GM12872 (cell line): Measurements from ENCODE around the gene TMPRSS12.
A peak's percentile ranks its signal among the peaks of the same experiment; 100 is the strongest.

Experiments used
- TF ChIP-seq, protein P1 (sequence below): IDR thresholded peaks from 3 replicates; pipeline ENCODE4 v1.5.1; 2011; ENCODE audit warnings: low read depth, mild to moderate bottlenecking, low read length, moderate library complexity; ENCODE audit not compliant: insufficient read depth

TMPRSS12 gene

DNA sequence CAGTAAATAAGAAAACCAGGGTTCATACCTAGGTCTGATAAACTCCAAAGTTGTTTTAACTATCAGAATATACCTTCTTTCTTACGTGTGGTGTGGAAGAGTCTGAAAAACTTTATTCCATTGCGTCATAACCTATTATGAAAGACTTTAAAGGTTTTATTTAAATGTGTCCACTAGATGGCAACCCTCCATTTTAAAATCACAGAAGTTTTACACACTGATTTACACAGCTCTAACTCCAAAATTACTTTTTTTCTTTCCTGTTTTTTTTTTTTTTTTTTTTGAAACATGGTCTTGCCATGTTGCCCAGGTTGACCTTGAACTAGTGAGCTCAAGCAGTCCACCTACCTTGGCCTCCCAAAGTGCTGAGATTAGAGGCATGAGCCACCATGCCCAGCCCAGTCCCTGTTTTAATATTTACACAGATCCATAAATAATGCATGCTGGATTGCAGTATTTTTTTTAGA is 17.3 kb upstream of the TMPRSS12 start:
- TF ChIP-seq, protein P1, sequence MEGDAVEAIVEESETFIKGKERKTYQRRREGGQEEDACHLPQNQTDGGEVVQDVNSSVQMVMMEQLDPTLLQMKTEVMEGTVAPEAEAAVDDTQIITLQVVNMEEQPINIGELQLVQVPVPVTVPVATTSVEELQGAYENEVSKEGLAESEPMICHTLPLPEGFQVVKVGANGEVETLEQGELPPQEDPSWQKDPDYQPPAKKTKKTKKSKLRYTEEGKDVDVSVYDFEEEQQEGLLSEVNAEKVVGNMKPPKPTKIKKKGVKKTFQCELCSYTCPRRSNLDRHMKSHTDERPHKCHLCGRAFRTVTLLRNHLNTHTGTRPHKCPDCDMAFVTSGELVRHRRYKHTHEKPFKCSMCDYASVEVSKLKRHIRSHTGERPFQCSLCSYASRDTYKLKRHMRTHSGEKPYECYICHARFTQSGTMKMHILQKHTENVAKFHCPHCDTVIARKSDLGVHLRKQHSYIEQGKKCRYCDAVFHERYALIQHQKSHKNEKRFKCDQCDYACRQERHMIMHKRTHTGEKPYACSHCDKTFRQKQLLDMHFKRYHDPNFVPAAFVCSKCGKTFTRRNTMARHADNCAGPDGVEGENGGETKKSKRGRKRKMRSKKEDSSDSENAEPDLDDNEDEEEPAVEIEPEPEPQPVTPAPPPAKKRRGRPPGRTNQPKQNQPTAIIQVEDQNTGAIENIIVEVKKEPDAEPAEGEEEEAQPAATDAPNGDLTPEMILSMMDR: peak; percentile 29; the same call in 2 of the 3 replicates

DNA sequence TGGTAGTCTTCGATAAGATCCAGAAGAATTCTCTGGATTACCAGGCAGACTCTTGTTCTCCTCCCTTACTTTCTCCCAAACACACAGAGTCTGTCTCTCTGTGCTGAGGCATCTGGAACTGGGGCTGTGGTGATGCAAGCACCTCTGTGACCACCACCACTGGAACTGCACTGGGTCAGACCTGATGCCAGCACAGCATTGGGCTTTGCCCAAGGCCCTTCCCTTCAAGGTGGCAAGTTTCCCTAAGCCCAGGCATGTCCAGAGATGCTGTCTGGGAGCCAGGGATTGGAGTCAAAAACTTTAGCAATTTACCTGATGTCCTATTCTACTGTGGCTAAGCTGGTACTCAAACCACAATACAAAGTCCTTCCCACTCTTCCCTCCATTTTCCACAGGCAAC is 14.6 kb upstream of the TMPRSS12 start:
- TF ChIP-seq, protein P1: no peak

DNA sequence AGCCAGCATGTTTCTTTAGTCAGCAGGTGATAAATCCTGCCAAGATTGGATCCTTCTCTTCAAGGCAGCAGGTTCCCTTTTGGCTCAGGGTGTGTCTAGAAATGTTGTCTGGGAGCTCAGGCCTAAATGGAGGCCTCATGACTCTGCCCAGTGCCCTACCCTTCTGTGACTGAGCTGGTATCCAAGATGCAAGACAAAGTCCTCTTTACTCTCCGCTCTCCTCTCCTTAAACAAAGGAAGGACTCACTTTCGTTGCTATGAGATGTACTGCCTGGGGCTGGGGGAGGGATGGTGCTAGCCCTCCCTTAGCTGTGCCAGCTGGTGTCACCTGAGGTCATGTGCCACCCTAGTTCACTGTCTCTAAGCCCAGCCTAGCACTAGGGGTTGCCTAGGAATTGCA is 13.8 kb upstream of the TMPRSS12 start:
- TF ChIP-seq, protein P1: no peak

DNA sequence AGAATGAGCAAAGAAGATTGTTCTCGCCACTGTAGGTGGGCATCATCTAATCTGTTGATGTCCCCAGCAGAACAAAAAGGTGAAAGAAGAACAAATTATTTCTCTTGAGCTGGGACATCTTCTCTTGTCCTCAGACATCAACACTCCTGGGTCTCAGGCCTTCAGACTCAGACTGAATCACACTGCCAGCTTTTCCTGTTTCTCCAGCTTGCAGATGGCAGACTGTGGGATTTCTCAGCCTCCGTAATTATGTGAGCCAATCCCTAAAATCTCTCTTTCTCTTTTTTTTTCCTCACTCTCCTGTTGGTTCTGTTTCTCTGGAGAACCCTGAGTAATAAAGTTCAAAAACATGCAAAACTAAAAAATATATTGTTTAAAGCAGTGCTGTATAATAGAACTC is 3.7 kb upstream of the TMPRSS12 start:
- TF ChIP-seq, protein P1: no peak

DNA sequence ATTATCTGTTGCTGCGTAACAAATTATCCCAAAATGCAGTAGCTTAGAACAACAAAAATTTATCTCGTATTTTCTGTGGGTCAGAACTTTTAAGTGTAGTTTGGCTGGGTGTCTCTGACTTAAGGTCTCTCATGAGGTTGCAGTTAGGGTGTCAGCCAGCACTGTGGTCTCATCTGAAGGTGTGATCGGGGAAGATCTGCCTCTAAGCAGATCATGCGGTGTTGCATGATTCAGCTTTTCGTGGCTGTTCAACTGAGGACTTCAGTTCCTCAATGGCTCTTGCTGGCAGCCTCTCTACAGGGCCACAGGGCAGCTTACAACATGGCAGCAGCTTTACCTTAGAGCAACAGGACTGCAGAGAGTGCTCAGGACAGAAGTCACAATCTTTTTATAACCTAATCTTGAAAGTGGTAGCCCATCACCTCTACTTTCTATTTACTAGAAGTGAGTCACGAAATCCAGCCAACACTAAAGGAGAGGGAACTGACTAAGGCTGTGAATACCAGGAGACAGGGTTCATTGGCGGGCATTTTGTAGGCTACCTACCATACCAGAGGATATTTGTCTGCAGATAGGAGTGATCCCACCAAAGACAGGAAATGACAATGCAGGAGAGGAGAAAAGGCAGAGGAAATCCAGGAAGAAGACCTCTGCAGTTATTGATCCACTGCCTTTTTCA is 1.8 kb upstream of the TMPRSS12 start:
- TF ChIP-seq, protein P1: no peak

DNA sequence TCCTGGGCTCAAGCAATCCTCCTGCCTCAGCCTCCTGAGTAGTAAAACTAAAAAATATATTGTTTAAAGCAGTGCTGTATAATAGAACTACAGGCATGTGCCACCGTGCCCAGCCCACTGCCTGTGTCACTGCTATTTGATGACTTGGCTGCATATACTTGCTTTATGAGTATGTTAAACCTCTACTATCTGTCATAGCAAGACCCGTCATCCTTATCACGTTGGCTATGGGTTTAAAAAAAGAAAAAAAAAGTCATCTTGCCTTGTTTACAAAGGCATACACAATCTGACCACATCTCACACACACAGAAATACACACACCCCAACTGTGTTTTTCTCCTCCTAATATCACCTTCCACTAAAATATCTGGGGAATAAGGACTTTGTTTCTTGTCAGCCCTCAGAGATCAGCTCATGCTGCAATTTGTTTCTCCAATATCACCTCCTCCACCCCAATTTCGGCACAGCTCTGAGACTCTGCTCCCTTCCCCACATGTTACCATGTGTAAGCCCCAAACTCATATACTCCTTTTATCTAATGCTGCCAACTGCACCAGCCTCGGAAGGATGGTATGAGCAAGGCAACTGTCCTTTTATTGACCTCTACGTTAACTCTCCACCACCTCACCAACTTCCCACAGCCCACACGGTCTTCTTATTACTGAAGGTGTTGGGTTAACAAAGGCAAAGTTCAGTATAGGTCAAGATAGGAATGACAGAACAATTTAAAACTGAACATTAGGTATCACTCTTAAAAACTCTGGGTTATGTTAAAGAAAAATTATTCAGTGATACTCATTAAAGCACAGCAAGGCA is 802 bp upstream of the TMPRSS12 start:
- TF ChIP-seq, protein P1: no peak

DNA sequence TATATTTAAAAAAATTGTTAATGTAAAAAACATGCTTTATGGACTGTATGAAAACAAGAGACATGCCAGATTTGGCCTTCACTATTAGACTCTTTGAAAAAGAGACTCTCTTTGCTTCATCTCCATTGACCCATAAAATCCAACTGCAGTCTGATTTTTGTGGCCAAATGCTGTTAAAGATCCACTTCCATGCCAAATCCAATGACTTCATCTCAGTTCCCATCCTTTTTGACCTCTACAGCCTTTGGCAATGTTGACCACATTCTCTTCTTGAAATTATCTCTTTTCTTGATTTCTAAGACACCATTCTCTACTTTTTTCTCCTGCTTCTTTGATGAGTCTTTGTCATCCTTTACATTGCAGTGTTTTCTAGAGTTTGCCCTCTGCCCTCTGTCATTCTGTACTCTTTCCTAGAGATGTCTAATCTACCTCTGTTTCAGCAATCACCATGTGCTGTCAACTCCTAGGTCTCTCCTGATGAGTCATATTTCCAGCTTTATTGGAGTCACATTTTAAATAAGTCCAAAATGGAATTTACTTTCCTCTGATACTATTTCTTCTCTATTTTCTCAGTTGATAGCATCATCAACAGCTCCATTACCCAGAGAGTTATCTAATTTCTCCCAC is 2.4 kb downstream of the TMPRSS12 start:
- TF ChIP-seq, protein P1: no peak
